HEK293 (cell line): ENCODE results near the gene AR.

Experiments
- CTCF ChIA-PET: fragments of 350-600 bp; formaldehyde crosslinking; extraction: SDS; loops from one replicate; lab custom pipeline; 2021; ENCODE audit warnings: antibody characterized with exemption; lab: Yijun Ruan, JAX
- POLR2A ChIA-PET: fragments of 300-600 bp; formaldehyde crosslinking; extraction: SDS; loops from one replicate; lab custom pipeline; 2020; ENCODE audit warnings: antibody characterized with exemption, inconsistent platforms; lab: Yijun Ruan, JAX
- H3K27ac ChIP-seq: fragments of 200-500 bp; sonication (Bioruptor generic); 2 replicates; pipeline ENCODE4 v1.5.1; 2014; ENCODE audit warnings: low read depth, low read length, control low read depth, inconsistent platforms; ENCODE audit errors: extremely low read depth
- H3K36me3 ChIP-seq, 2 experiments: fragments of 200-500 bp in 1 of 2; sonication (Bioruptor generic) in 1 of 2; 1 replicate in 1 of 2; 2 replicates in 1 of 2; pipeline ENCODE4 v1.5.1; 2014 to 2017; ENCODE audit warnings: inconsistent platforms in 2 of 2, low read length in 2 of 2; ENCODE audit not compliant: control insufficient read depth in 2 of 2, insufficient read depth in 1 of 2
- H3K4me1 ChIP-seq: fragments of 200-500 bp; sonication (Bioruptor generic); 2 replicates; pipeline ENCODE4 v1.5.1; 2014; ENCODE audit warnings: mild to moderate bottlenecking, low read length, inconsistent platforms; ENCODE audit not compliant: control insufficient read depth, insufficient read depth
- H3K4me3 ChIP-seq: 2 replicates; pipeline ENCODE4 v1.5.1; 2011; ENCODE audit warnings: low read depth, mild to moderate bottlenecking, control low read depth, low read length, moderate library complexity
- H3K9me3 ChIP-seq: fragments of 200-500 bp; sonication (Bioruptor generic); 2 replicates; pipeline ENCODE4 v1.5.1; 2014; ENCODE audit warnings: low read depth, low read length, inconsistent platforms; ENCODE audit not compliant: control insufficient read depth, insufficient read depth
- BCL11A ChIP-seq: fragments of 450-650 bp; formaldehyde crosslinking; IDR thresholded peaks from 2 replicates; pipeline ENCODE4 v1.5.1; 2016; ENCODE audit warnings: low read depth, missing biosample characterization, missing genetic modification characterization
- HOXD13 ChIP-seq: sonication (generic); formaldehyde crosslinking; IDR thresholded peaks from 2 replicates; pipeline ENCODE4 v1.8.0; 2022; ENCODE audit warnings: missing genetic modification reagents, borderline replicate concordance
- IKZF3 ChIP-seq: fragments of 450-650 bp; IDR thresholded peaks from 2 replicates; pipeline ENCODE4 v1.5.0; 2018; ENCODE audit warnings: missing biosample characterization, mild to moderate bottlenecking, missing genetic modification characterization, moderate library complexity
- OSR2 ChIP-seq: fragments of 450-650 bp; formaldehyde crosslinking; IDR thresholded peaks from 2 replicates; pipeline ENCODE4 v1.5.1; 2016; ENCODE audit warnings: missing biosample characterization, missing genetic modification characterization
- RBAK ChIP-seq: fragments of 450-650 bp; formaldehyde crosslinking; IDR thresholded peaks from 2 replicates; pipeline ENCODE4 v1.5.1; 2016; ENCODE audit warnings: missing biosample characterization, missing genetic modification characterization
- SETDB1 ChIP-seq: IDR thresholded peaks from one replicate; pipeline ENCODE4 v1.6.1; 2017; ENCODE audit warnings: mild to moderate bottlenecking, low read length, moderate library complexity, mixed read lengths; ENCODE audit not compliant: insufficient read length
- WT1 ChIP-seq: fragments of 450-650 bp; formaldehyde crosslinking; IDR thresholded peaks from 2 replicates; pipeline ENCODE4 v1.5.1; 2016; ENCODE audit warnings: missing biosample characterization, missing genetic modification characterization
- ZFP69B ChIP-seq: fragments of 450-650 bp; formaldehyde crosslinking; IDR thresholded peaks from 2 replicates; pipeline ENCODE4 v1.5.1; 2016; ENCODE audit warnings: missing biosample characterization, missing genetic modification characterization
- ZNF112 ChIP-seq: fragments of 450-650 bp; formaldehyde crosslinking; IDR thresholded peaks from 2 replicates; pipeline ENCODE4 v1.5.0; 2017; ENCODE audit warnings: missing biosample characterization, missing genetic modification characterization
- ZNF221 ChIP-seq: fragments of 450-650 bp; formaldehyde crosslinking; IDR thresholded peaks from 2 replicates; pipeline ENCODE4 v1.5.1; 2017; ENCODE audit warnings: missing biosample characterization, missing genetic modification characterization, borderline replicate concordance
- ZNF354C ChIP-seq: fragments of 450-650 bp; formaldehyde crosslinking; IDR thresholded peaks from 2 replicates; pipeline ENCODE4 v1.5.1; 2016; ENCODE audit warnings: missing biosample characterization, missing genetic modification characterization, low read depth, borderline replicate concordance
- ZNF391 ChIP-seq: fragments of 450-650 bp; formaldehyde crosslinking; IDR thresholded peaks from 2 replicates; pipeline ENCODE4 v1.5.1; 2016; ENCODE audit warnings: low read depth, missing biosample characterization, missing genetic modification characterization, borderline replicate concordance
- ZNF426 ChIP-seq: fragments of 450-650 bp; formaldehyde crosslinking; IDR thresholded peaks from 2 replicates; pipeline ENCODE4 v1.5.1; 2017; ENCODE audit warnings: missing biosample characterization, missing genetic modification characterization, mild to moderate bottlenecking, inconsistent platforms, moderate library complexity
- ZNF48 ChIP-seq: fragments of 450-650 bp; formaldehyde crosslinking; IDR thresholded peaks from 2 replicates; pipeline ENCODE4 v1.5.1; 2016; ENCODE audit warnings: missing biosample characterization, missing genetic modification characterization
- ZNF510 ChIP-seq: fragments of 450-650 bp; formaldehyde crosslinking; IDR thresholded peaks from 2 replicates; pipeline ENCODE4 v1.5.1; 2018; ENCODE audit warnings: mild to moderate bottlenecking, missing genetic modification characterization, missing biosample characterization; ENCODE audit not compliant: insufficient replicate concordance
- ZNF548 ChIP-seq: fragments of 450-650 bp; formaldehyde crosslinking; IDR thresholded peaks from 2 replicates; pipeline ENCODE4 v1.5.1; 2016; ENCODE audit warnings: missing biosample characterization, missing genetic modification characterization
- ZNF664 ChIP-seq: fragments of 450-650 bp; formaldehyde crosslinking; IDR thresholded peaks from 2 replicates; pipeline ENCODE4 v1.5.1; 2016; ENCODE audit warnings: missing biosample characterization, missing genetic modification characterization
- ZXDB ChIP-seq: fragments of 450-650 bp; formaldehyde crosslinking; IDR thresholded peaks from 2 replicates; pipeline ENCODE4 v1.5.1; 2016; ENCODE audit warnings: missing biosample characterization, missing genetic modification characterization
- TF ChIP-seq, protein P1 (sequence below): fragments of 450-650 bp; formaldehyde crosslinking; IDR thresholded peaks from 2 replicates; pipeline ENCODE4 v1.5.1; 2016; ENCODE audit warnings: missing biosample characterization, missing genetic modification characterization
- TF ChIP-seq, protein P2 (sequence below): sonication (generic); formaldehyde crosslinking; IDR thresholded peaks from 2 replicates; pipeline ENCODE4 v1.8.1; 2022; ENCODE audit warnings: mild to moderate bottlenecking, moderate library complexity, missing genetic modification reagents
- TF ChIP-seq, protein P3 (sequence below): fragments of 450-650 bp; formaldehyde crosslinking; conservative IDR thresholded peaks from 2 replicates; pipeline ENCODE4 v1.5.1; 2016; ENCODE audit warnings: low read depth, missing biosample characterization, missing genetic modification characterization

AR gene

GRCh38 chrX:67622053-67622585, 78.3 kb downstream of the AR start (continued):
- TF ChIP-seq, protein P1, sequence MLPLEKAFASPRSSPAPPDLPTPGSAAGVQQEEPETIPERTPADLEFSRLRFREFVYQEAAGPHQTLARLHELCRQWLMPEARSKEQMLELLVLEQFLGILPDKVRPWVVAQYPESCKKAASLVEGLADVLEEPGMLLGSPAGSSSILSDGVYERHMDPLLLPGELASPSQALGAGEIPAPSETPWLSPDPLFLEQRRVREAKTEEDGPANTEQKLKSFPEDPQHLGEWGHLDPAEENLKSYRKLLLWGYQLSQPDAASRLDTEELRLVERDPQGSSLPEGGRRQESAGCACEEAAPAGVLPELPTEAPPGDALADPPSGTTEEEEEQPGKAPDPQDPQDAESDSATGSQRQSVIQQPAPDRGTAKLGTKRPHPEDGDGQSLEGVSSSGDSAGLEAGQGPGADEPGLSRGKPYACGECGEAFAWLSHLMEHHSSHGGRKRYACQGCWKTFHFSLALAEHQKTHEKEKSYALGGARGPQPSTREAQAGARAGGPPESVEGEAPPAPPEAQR (tag by site-specific recombination) = no peak
- TF ChIP-seq ZNF391 (tag by site-specific recombination) = no peak

- no peaks in the 10 kb centered on the region for H3K36me3 ChIP-seq
- H3K27ac ChIP-seq = no peak overlapping the region
- ChIA-PET CTCF (no interaction called here), POLR2A (no interaction called here)
- no peak overlapping the region for H3K4me3 ChIP-seq
- TF ChIP-seq SETDB1 (no peak), ZXDB (tag by site-specific recombination) (no peak), IKZF3 (tag by site-specific recombination) (no peak), OSR2 (no peak), ZNF426 (tag by site-specific recombination) (no peak), ZNF48 (no peak), ZNF664 (no peak), HOXD13 (no peak), WT1 (tag by site-specific recombination) (no peak), ZFP69B (tag by site-specific recombination) (no peak), RBAK (tag by site-specific recombination) (no peak), ZNF354C (tag by site-specific recombination) (no peak), ZNF221 (tag by site-specific recombination) (no peak), ZNF548 (tag by site-specific recombination) (no peak), ZNF112 (tag by site-specific recombination) (no peak), BCL11A (tag by site-specific recombination) (no peak), ZNF510 (tag by site-specific recombination) (no peak)
- TF ChIP-seq, protein P2, sequence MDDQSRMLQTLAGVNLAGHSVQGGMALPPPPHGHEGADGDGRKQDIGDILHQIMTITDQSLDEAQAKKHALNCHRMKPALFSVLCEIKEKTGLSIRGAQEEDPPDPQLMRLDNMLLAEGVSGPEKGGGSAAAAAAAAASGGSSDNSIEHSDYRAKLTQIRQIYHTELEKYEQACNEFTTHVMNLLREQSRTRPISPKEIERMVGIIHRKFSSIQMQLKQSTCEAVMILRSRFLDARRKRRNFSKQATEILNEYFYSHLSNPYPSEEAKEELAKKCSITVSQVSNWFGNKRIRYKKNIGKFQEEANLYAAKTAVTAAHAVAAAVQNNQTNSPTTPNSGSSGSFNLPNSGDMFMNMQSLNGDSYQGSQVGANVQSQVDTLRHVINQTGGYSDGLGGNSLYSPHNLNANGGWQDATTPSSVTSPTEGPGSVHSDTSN (CRISPR knock-in tag) = no peak
- TF ChIP-seq, protein P3, sequence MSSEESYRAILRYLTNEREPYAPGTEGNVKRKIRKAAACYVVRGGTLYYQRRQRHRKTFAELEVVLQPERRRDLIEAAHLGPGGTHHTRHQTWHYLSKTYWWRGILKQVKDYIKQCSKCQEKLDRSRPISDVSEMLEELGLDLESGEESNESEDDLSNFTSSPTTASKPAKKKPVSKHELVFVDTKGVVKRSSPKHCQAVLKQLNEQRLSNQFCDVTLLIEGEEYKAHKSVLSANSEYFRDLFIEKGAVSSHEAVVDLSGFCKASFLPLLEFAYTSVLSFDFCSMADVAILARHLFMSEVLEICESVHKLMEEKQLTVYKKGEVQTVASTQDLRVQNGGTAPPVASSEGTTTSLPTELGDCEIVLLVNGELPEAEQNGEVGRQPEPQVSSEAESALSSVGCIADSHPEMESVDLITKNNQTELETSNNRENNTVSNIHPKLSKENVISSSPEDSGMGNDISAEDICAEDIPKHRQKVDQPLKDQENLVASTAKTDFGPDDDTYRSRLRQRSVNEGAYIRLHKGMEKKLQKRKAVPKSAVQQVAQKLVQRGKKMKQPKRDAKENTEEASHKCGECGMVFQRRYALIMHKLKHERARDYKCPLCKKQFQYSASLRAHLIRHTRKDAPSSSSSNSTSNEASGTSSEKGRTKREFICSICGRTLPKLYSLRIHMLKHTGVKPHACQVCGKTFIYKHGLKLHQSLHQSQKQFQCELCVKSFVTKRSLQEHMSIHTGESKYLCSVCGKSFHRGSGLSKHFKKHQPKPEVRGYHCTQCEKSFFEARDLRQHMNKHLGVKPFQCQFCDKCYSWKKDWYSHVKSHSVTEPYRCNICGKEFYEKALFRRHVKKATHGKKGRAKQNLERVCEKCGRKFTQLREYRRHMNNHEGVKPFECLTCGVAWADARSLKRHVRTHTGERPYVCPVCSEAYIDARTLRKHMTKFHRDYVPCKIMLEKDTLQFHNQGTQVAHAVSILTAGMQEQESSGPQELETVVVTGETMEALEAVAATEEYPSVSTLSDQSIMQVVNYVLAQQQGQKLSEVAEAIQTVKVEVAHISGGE = no peak
- no peaks in the 10 kb centered on the region for H3K4me1 ChIP-seq
- no peaks in the 10 kb centered on the region; the same call in 1 of the 2 replicates for H3K9me3 ChIP-seq
These were observed 80.5 kb downstream of the AR start for GRCh38 chrX:67624325-67624724.
